Immature natural killer cell (primary cell): ENCODE results near the gene GCC2. TPM values are rescaled to one million over a fixed set of nuclear protein-coding genes. Genes with fewer than 3 reads are reported as not detected.
"Not testable (repeated sequence)": the region's sequence is repeated elsewhere in the genome, so short reads cannot be mapped to it uniquely, and the experiment has no call there.

Source experiments
- DNase-seq, 3 donors: peaks; one replicate each; pipeline ENCODE4 v3.0.0; 2022; ENCODE audit warnings: mixed read lengths in 1 of 3
- H3K27ac Mint-ChIP-seq, 6 donors: one replicate each; pipeline ENCODE4 v1.8.0; 2020; ENCODE audit warnings: mixed read lengths in 6 of 6, mild to moderate bottlenecking in 5 of 6, inconsistent platforms in 4 of 6, moderate library complexity in 3 of 6
- H3K27me3 Mint-ChIP-seq, 3 donors: one replicate each; pipeline ENCODE4 v1.8.0; 2020 to 2021; ENCODE audit warnings: low read depth in 3 of 3, mild to moderate bottlenecking in 3 of 3, mixed read lengths in 3 of 3, moderate library complexity in 3 of 3, inconsistent platforms in 1 of 3
- H3K36me3 Mint-ChIP-seq, 3 donors: one replicate each; pipeline ENCODE4 v1.8.0; 2020; ENCODE audit warnings: mixed read lengths in 3 of 3, inconsistent platforms in 2 of 3, mild to moderate bottlenecking in 2 of 3
- H3K4me1 Mint-ChIP-seq, 2 donors: one replicate each; pipeline ENCODE4 v1.8.0; 2020; ENCODE audit warnings: inconsistent platforms in 2 of 2, mild to moderate bottlenecking in 2 of 2, mixed read lengths in 2 of 2, moderate library complexity in 1 of 2
- H3K4me3 Mint-ChIP-seq, 5 donors: one replicate each; pipeline ENCODE4 v1.8.0; 2020; ENCODE audit warnings: mild to moderate bottlenecking in 5 of 5, mixed read lengths in 5 of 5, inconsistent platforms in 3 of 5, moderate library complexity in 3 of 5
- H3K9me3 Mint-ChIP-seq, 6 donors: one replicate each; pipeline ENCODE4 v1.8.0; 2020; ENCODE audit warnings: mild to moderate bottlenecking in 6 of 6, mixed read lengths in 6 of 6, inconsistent platforms in 4 of 6, moderate library complexity in 3 of 6
- polyA plus RNA-seq, 3 donors: library from polyadenylated mRNA; unstranded; fragments of 300-500 nt; fragmentation: Illumina TruSeq; gene quantifications; one replicate each; pipeline ENCODE4 v1.2.3, GENCODE V29; 2021

Gene GCC2
- polyA plus RNA-seq, 3 donors from 2014 or later: 9.7 to 65.9 (median 21.6) TPM

GRCh38 chr2:108418416-108418815 is 30.6 kb upstream of the GCC2 start:
- no peaks in the 10 kb centered on the region for H3K9me3 Mint-ChIP-seq
- H3K27ac Mint-ChIP-seq: no peak overlapping the region
- DNase-seq: no peak
- H3K4me3 Mint-ChIP-seq: no peak overlapping the region
- peaks cover 0 to 6% (median 2%) of the 10 kb centered on the region in 3 donors for H3K27me3 Mint-ChIP-seq
- no peaks in the 10 kb centered on the region for H3K36me3 Mint-ChIP-seq
- H3K4me1 Mint-ChIP-seq: no peaks in the 10 kb centered on the region

GRCh38 chr2:108423067-108423466 is 25.9 kb upstream of the GCC2 start:
- DNase-seq: no peak
- H3K36me3 Mint-ChIP-seq: no peaks in the 10 kb centered on the region
- no peaks in the 10 kb centered on the region for H3K4me1 Mint-ChIP-seq
- no peaks in the 10 kb centered on the region for H3K9me3 Mint-ChIP-seq
- no peak overlapping the region for H3K27ac Mint-ChIP-seq
- H3K4me3 Mint-ChIP-seq: no peak overlapping the region
- peaks cover 2 to 11% (median 5%) of the 10 kb centered on the region in 3 donors for H3K27me3 Mint-ChIP-seq

- no peak for DNase-seq
- no peak overlapping the region for H3K27ac Mint-ChIP-seq
- H3K27me3 Mint-ChIP-seq: peaks cover 2 to 11% (median 4%) of the 10 kb centered on the region in 3 donors
- H3K4me1 Mint-ChIP-seq: no peaks in the 10 kb centered on the region
- H3K36me3 Mint-ChIP-seq: no peaks in the 10 kb centered on the region
- no peak overlapping the region for H3K4me3 Mint-ChIP-seq
- no peaks in the 10 kb centered on the region for H3K9me3 Mint-ChIP-seq
These were observed 25.3 kb upstream of the GCC2 start for GRCh38 chr2:108423502-108424251.

- Mint-ChIP-seq H3K27me3 (peaks cover 6 to 15% (median 10%) of the 10 kb centered on the region in 3 donors), H3K4me3 (no peak overlapping the region), H3K4me1 (no peaks in the 10 kb centered on the region), H3K9me3 (no peaks in the 10 kb centered on the region), H3K27ac (no peak overlapping the region), H3K36me3 (peaks cover 0 to 3% (median 0%) of the 10 kb centered on the region in 3 donors)
- no peak for DNase-seq
These were observed 20.6 kb upstream of the GCC2 start for GRCh38 chr2:108428286-108429009.

GRCh38 chr2:108435578-108435977 is 13.4 kb upstream of the GCC2 start:
- H3K4me1 Mint-ChIP-seq, H3K27ac Mint-ChIP-seq, H3K9me3 Mint-ChIP-seq, H3K36me3 Mint-ChIP-seq, H3K4me3 Mint-ChIP-seq, DNase-seq: not testable (repeated sequence)
- peaks cover 4 to 14% (median 4%) of the 10 kb centered on the region in 3 donors for H3K27me3 Mint-ChIP-seq

- DNase-seq: no peak
- H3K27me3 Mint-ChIP-seq: peaks cover 0 to 7% (median 3%) of the 10 kb centered on the region in 3 donors
- no peak overlapping the region for H3K4me3 Mint-ChIP-seq
- no peaks in the 10 kb centered on the region for H3K4me1 Mint-ChIP-seq
- peaks cover 0 to 3% (median 0%) of the 10 kb centered on the region in 3 donors for H3K36me3 Mint-ChIP-seq
- no peak overlapping the region for H3K27ac Mint-ChIP-seq
- no peaks in the 10 kb centered on the region for H3K9me3 Mint-ChIP-seq
These were observed 12.0 kb upstream of the GCC2 start for GRCh38 chr2:108436976-108437375.

GRCh38 chr2:108441712-108442111 is 7.3 kb upstream of the GCC2 start:
- Mint-ChIP-seq H3K36me3 (no peaks in the 10 kb centered on the region), H3K27me3 (peaks cover 0 to 4% (median 1%) of the 10 kb centered on the region in 3 donors), H3K27ac (no peak overlapping the region), H3K4me3 (no peak overlapping the region), H3K9me3 (no peaks in the 10 kb centered on the region), H3K4me1 (no peaks in the 10 kb centered on the region)
- no peak for DNase-seq

- peaks cover 20 to 25% of the 10 kb centered on the region in 2 donors for H3K4me1 Mint-ChIP-seq
- no peak for DNase-seq
- no peaks in the 10 kb centered on the region for H3K9me3 Mint-ChIP-seq
- peaks cover 9 to 14% (median 13%) of the 10 kb centered on the region in 3 donors for H3K27me3 Mint-ChIP-seq
- H3K36me3 Mint-ChIP-seq: no peaks in the 10 kb centered on the region
- H3K4me3 Mint-ChIP-seq: no peak overlapping the region
- no peak overlapping the region for H3K27ac Mint-ChIP-seq
These were observed 3.8 kb upstream of the GCC2 start for GRCh38 chr2:108444941-108445840.

GRCh38 chr2:108446703-108447102 is 2.3 kb upstream of the GCC2 start:
- no peak overlapping the region for H3K4me3 Mint-ChIP-seq
- DNase-seq: no peak
- H3K9me3 Mint-ChIP-seq: no peaks in the 10 kb centered on the region
- peaks cover 0 to 6% (median 0%) of the 10 kb centered on the region in 3 donors for H3K36me3 Mint-ChIP-seq
- H3K27ac Mint-ChIP-seq: peak overlapping the region in 2 of 6 donors; percentile 22 to 49
- peaks cover 30 to 40% of the 10 kb centered on the region in 2 donors for H3K4me1 Mint-ChIP-seq
- peaks cover 9 to 16% (median 13%) of the 10 kb centered on the region in 3 donors for H3K27me3 Mint-ChIP-seq

GRCh38 chr2:108447947-108448677 is 894 bp upstream of the GCC2 start:
- Mint-ChIP-seq H3K27ac (peak overlapping the region; percentile 99 to 100 (median 100)), H3K9me3 (no peaks in the 10 kb centered on the region), H3K4me3 (peak overlapping the region; percentile 96 to 99 (median 98)), H3K36me3 (peaks cover 8 to 14% (median 9%) of the 10 kb centered on the region in 3 donors), H3K27me3 (peaks cover 9 to 16% (median 11%) of the 10 kb centered on the region in 3 donors), H3K4me1 (peaks cover 38 to 54% of the 10 kb centered on the region in 2 donors)
- DNase-seq: peak in 1 of 3 donors; percentile 0

- Mint-ChIP-seq H3K36me3 (peaks cover 16 to 21% (median 20%) of the 10 kb centered on the region in 3 donors), H3K27me3 (peaks cover 9 to 16% (median 11%) of the 10 kb centered on the region in 3 donors), H3K4me1 (peaks cover 40 to 58% of the 10 kb centered on the region in 2 donors), H3K4me3 (peak overlapping the region; percentile 96 to 99 (median 98)), H3K9me3 (no peaks in the 10 kb centered on the region), H3K27ac (peak overlapping the region; percentile 99 to 100 (median 100))
- DNase-seq: peak; percentile 46 to 56 (median 47)
These were observed 564 bp downstream of the GCC2 start for GRCh38 chr2:108449410-108450130.

- H3K4me1 Mint-ChIP-seq: peaks cover 42 to 68% of the 10 kb centered on the region in 2 donors
- H3K9me3 Mint-ChIP-seq: no peaks in the 10 kb centered on the region
- peak overlapping the region; percentile 99 to 100 (median 100) for H3K27ac Mint-ChIP-seq
- no peak for DNase-seq
- H3K27me3 Mint-ChIP-seq: peaks cover 9 to 16% (median 11%) of the 10 kb centered on the region in 3 donors
- peak overlapping the region in 3 of 5 donors; percentile 15 to 98 (median 29) for H3K4me3 Mint-ChIP-seq
- H3K36me3 Mint-ChIP-seq: peaks cover 27 to 32% (median 31%) of the 10 kb centered on the region in 3 donors
These were observed 1.9 kb downstream of the GCC2 start for GRCh38 chr2:108450863-108451262.
